Ovary (tissue), 3 donors: ENCODE measurements around the gene WDR75.

Experiments used
- CTCF ChIP-seq, 3 donors: fragments of 450-650 bp in 2 of 3; fragments of 200-600 bp in 1 of 3; IDR thresholded peaks; one replicate each; pipeline versions ENCODE4 v1.5.1 to v1.8.0; 2016 to 2022; ENCODE audit warnings: antibody characterized with exemption in 3 of 3, mild to moderate bottlenecking in 1 of 3
- EP300 ChIP-seq: sonication (generic); formaldehyde crosslinking; IDR thresholded peaks from one replicate; pipeline ENCODE4 v1.6.1; 2017; ENCODE audit warnings: antibody characterized with exemption
- POLR2A ChIP-seq: fragments of 450-650 bp; IDR thresholded peaks from one replicate; pipeline ENCODE4 v1.6.1; 2017; ENCODE audit warnings: antibody characterized with exemption, mild to moderate bottlenecking, moderate library complexity
- donor health status: DM: no; HTN: no; CAD: no.

GRCh38 chr2:189511960-189512319 lies 70.7 kb downstream of the WDR75 start:
- no peak for TF ChIP-seq CTCF (IDR thresholded peaks at IDR 0.05)
- no peak for TF ChIP-seq POLR2A
- TF ChIP-seq EP300 = no peak
